Tibial artery (tissue), 4 donors: Measurements from ENCODE around the gene SRPK1.

ENCODE experiments used
- DNase-seq, 2 donors: peaks; one replicate each; pipeline ENCODE4 v3.0.0-alpha.2; 2019
- H3K27ac ChIP-seq, 2 donors: fragments of 200-600 bp; sonication (generic) in 1 of 2; 1 replicate in 1 of 2; 2 replicates in 1 of 2; pipeline ENCODE4 v1.5.1; 2018 to 2019; ENCODE audit warnings: mild to moderate bottlenecking in 1 of 2
- H3K27me3 ChIP-seq, 2 donors: fragments of 200-600 bp; sonication (generic) in 1 of 2; one replicate each; pipeline versions ENCODE4 v1.5.1 to v1.6.0; 2016 to 2019
- H3K36me3 ChIP-seq, 3 donors: fragments of 200-600 bp; sonication (generic) in 2 of 3; one replicate each; pipeline ENCODE4 v1.5.1; 2016 to 2019; ENCODE audit warnings: mild to moderate bottlenecking in 2 of 3
- H3K4me1 ChIP-seq, 4 donors: fragments of 200-600 bp; sonication (generic) in 2 of 4; 1 replicate in 3 of 4; 2 replicates in 1 of 4; pipeline ENCODE4 v1.5.1; 2016 to 2019
- H3K4me3 ChIP-seq, 2 donors: fragments of 200-600 bp; sonication (generic) in 1 of 2; 1 replicate in 1 of 2; 2 replicates in 1 of 2; pipeline ENCODE4 v1.5.1; 2018 to 2019; ENCODE audit warnings: mild to moderate bottlenecking in 2 of 2
- H3K9me3 ChIP-seq, 3 donors: fragments of 200-600 bp; sonication (generic) in 1 of 3; one replicate each; pipeline ENCODE4 v1.5.1; 2016 to 2019
- CTCF ChIP-seq, 2 experiments: fragments of 200-600 bp in 1 of 2; fragments of 450-650 bp in 1 of 2; IDR thresholded peaks; one replicate each; pipeline ENCODE4 v1.5.1; 2017 to 2019; ENCODE audit warnings: antibody characterized with exemption in 2 of 2, mild to moderate bottlenecking in 1 of 2, moderate library complexity in 1 of 2
- intact Hi-C: fragments of 100-400 bp; cut with DNase I; formaldehyde crosslinking; loops from one replicate; pipeline ENCODE4 v1.15.0; 2023; ENCODE audit warnings: low total_unique reads

SRPK1 gene

GRCh38 chr6:35859367-35859766, 61.5 kb downstream of the SRPK1 start:
- Histone ChIP-seq H3K4me3 (no peak overlapping the region), H3K27ac (no peak overlapping the region), H3K9me3 (no peaks in the 10 kb centered on the region), H3K36me3 (peaks cover 18 to 54% (median 47%) of the 10 kb centered on the region in 3 donors), H3K27me3 (no peaks in the 10 kb centered on the region), H3K4me1 (no peaks in the 10 kb centered on the region)
- no peak for DNase-seq
- intact Hi-C loops = no loop called here
- TF ChIP-seq CTCF (IDR thresholded peaks at IDR 0.05) = no peak

- Histone ChIP-seq H3K9me3 (no peaks in the 10 kb centered on the region), H3K27ac (no peak overlapping the region), H3K4me3 (no peak overlapping the region), H3K36me3 (peaks cover 21 to 68% (median 45%) of the 10 kb centered on the region in 3 donors), H3K27me3 (no peaks in the 10 kb centered on the region), H3K4me1 (no peaks in the 10 kb centered on the region)
- no peak for DNase-seq
- no peak for TF ChIP-seq CTCF (IDR thresholded peaks at IDR 0.05)
- intact Hi-C loops = no loop called here
These were observed 63.0 kb downstream of the SRPK1 start for GRCh38 chr6:35857853-35858252.

- H3K27me3 ChIP-seq = no peaks in the 10 kb centered on the region
- intact Hi-C loops = no loop called here
- DNase-seq = no peak
- no peaks in the 10 kb centered on the region for H3K9me3 ChIP-seq
- no peak overlapping the region for H3K4me3 ChIP-seq
- no peak overlapping the region for H3K27ac ChIP-seq
- peaks cover 25 to 72% (median 42%) of the 10 kb centered on the region in 3 donors for H3K36me3 ChIP-seq
- no peak for TF ChIP-seq CTCF (IDR thresholded peaks at IDR 0.05)
- no peaks in the 10 kb centered on the region for H3K4me1 ChIP-seq
These were observed 64.6 kb downstream of the SRPK1 start for GRCh38 chr6:35856250-35856649.

- no peak overlapping the region for H3K27ac ChIP-seq
- H3K27me3 ChIP-seq = no peaks in the 10 kb centered on the region
- intact Hi-C loops = no loop called here
- no peak overlapping the region for H3K4me3 ChIP-seq
- no peak for TF ChIP-seq CTCF (IDR thresholded peaks at IDR 0.05)
- no peak for DNase-seq
- peaks cover 25 to 66% (median 37%) of the 10 kb centered on the region in 3 donors for H3K36me3 ChIP-seq
- no peaks in the 10 kb centered on the region for H3K4me1 ChIP-seq
- peaks cover 0 to 6% (median 0%) of the 10 kb centered on the region in 3 donors for H3K9me3 ChIP-seq
These were observed 67.9 kb downstream of the SRPK1 start for GRCh38 chr6:35852994-35853393.

- intact Hi-C loops = no loop called here
- no peak overlapping the region for H3K27ac ChIP-seq
- no peaks in the 10 kb centered on the region for H3K27me3 ChIP-seq
- no peak for TF ChIP-seq CTCF (IDR thresholded peaks at IDR 0.05)
- H3K9me3 ChIP-seq = peaks cover 0 to 6% (median 0%) of the 10 kb centered on the region in 3 donors
- no peak for DNase-seq
- peaks cover 7 to 47% (median 17%) of the 10 kb centered on the region in 3 donors for H3K36me3 ChIP-seq
- H3K4me1 ChIP-seq = no peaks in the 10 kb centered on the region
- H3K4me3 ChIP-seq = no peak overlapping the region
These were observed 70.7 kb downstream of the SRPK1 start for GRCh38 chr6:35850208-35850607.

GRCh38 chr6:35844290-35844689, 76.6 kb downstream of the SRPK1 start:
- Histone ChIP-seq H3K9me3 (peaks cover 0 to 6% (median 0%) of the 10 kb centered on the region in 3 donors), H3K4me3 (no peak overlapping the region), H3K4me1 (no peaks in the 10 kb centered on the region), H3K27me3 (no peaks in the 10 kb centered on the region), H3K27ac (no peak overlapping the region), H3K36me3 (peaks cover 10 to 20% (median 16%) of the 10 kb centered on the region in 3 donors)
- no peak for TF ChIP-seq CTCF (IDR thresholded peaks at IDR 0.05)
- intact Hi-C loops = no loop called here
- no peak for DNase-seq
